ENCODE data around the gene DPYD. TPM values are rescaled to one million over a fixed set of nuclear protein-coding genes. Genes with fewer than 3 reads are reported as not detected.

DPYD gene
- total and polyA plus RNA-seq, 7 donors = 6.0 to 56.1 (median 40.2) TPM

GRCh38 chr1:97630281-97630680 is 290.6 kb downstream of the DPYD start:
- Histone ChIP-seq H3K4me3 (no peak overlapping the region), H3K4me1 (peaks cover 0 to 5% (median 2%) of the 10 kb centered on the region in 4 donors), H3K27me3 (no peaks in the 10 kb centered on the region), H3K27ac (no peak overlapping the region), H3K36me3 (no peaks in the 10 kb centered on the region), H3K9me3 (no peaks in the 10 kb centered on the region)
- TF ChIP-seq POLR2A (IDR thresholded peaks at IDR 0.05) = no peak
- TF ChIP-seq EP300 (IDR thresholded peaks at IDR 0.05) = no peak
- no peak for TF ChIP-seq POLR2AphosphoS5 (IDR thresholded peaks at IDR 0.05)
- TF ChIP-seq CTCF (IDR thresholded peaks at IDR 0.05) = no peak
- intact Hi-C loops (cut with DNase I) = no loop called here
- 65 to 67% methylated on average over 1 of the region's 1 CpG for WGBS, 2 donors
- no peak for DNase-seq

DNA sequence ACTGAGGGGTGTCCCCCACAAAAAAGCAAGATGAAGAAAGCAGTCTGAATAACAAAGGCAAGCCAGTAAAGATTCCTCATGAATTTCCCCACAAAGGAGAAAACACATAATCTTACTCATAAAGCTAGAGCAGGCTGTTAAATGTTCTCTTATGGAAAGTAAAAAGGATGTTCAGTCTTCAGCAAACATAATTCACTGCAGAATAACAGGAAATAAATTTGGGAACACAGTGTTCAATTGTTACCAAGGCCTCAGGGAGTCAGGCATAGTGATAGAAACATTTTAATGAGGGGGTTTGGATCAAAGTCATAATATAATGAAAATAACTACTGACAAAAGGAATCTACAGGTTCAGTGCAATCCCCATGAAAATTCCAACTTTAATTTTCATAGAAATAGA is 297.6 kb downstream of the DPYD start:
- peaks cover 0 to 5% (median 0%) of the 10 kb centered on the region in 4 donors for H3K4me1 ChIP-seq
- TF ChIP-seq CTCF (IDR thresholded peaks at IDR 0.05) (no peak), EP300 (IDR thresholded peaks at IDR 0.05) (no peak), POLR2AphosphoS5 (IDR thresholded peaks at IDR 0.05) (no peak), POLR2A (IDR thresholded peaks at IDR 0.05) (no peak)
- intact Hi-C loops (cut with DNase I) = no loop called here
- H3K27me3 ChIP-seq = no peaks in the 10 kb centered on the region
- no peak overlapping the region for H3K27ac ChIP-seq
- no peak for DNase-seq
- H3K9me3 ChIP-seq = no peaks in the 10 kb centered on the region
- no peaks in the 10 kb centered on the region for H3K36me3 ChIP-seq
- no peak overlapping the region for H3K4me3 ChIP-seq

DNA sequence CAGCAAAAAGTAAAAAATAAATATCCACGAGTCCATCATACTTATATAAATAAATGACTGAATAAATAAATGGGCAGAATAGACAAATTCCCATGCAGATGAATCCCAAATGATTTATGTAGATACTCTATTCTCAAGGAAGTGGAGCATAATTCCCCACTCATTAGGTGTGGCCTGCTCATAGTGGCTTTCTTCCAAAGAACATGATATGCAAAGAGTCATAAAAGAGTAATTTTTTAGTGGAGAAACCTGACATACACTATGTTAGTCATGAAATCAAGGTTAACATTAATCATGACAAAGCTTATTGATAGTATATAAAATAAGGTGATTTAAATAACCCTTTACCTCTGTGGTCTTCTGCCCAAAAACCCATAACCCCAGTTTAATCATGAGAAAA is 298.9 kb downstream of the DPYD start:
- no peaks in the 10 kb centered on the region for H3K9me3 ChIP-seq
- H3K27me3 ChIP-seq = no peaks in the 10 kb centered on the region
- H3K27ac ChIP-seq = no peak overlapping the region
- WGBS, 2 donors = 21 to 83% methylated on average over 1 of the region's 1 CpG
- no peak overlapping the region for H3K4me3 ChIP-seq
- TF ChIP-seq EP300 (IDR thresholded peaks at IDR 0.05) = no peak
- no peak for TF ChIP-seq POLR2AphosphoS5 (IDR thresholded peaks at IDR 0.05)
- TF ChIP-seq POLR2A (IDR thresholded peaks at IDR 0.05) = no peak
- no peak for TF ChIP-seq CTCF (IDR thresholded peaks at IDR 0.05)
- peaks cover 0 to 5% (median 0%) of the 10 kb centered on the region in 4 donors for H3K4me1 ChIP-seq
- no peaks in the 10 kb centered on the region for H3K36me3 ChIP-seq
- DNase-seq = no peak
- intact Hi-C loops (cut with DNase I) = no loop called here

GRCh38 chr1:97619706-97620105 is 301.1 kb downstream of the DPYD start:
- no peaks in the 10 kb centered on the region for H3K9me3 ChIP-seq
- 95% methylated on average over 2 of the region's 2 CpGs for WGBS, 2 donors
- H3K27me3 ChIP-seq = no peaks in the 10 kb centered on the region
- H3K36me3 ChIP-seq = no peaks in the 10 kb centered on the region
- intact Hi-C loops (cut with DNase I) = no loop called here
- TF ChIP-seq POLR2A (IDR thresholded peaks at IDR 0.05) = no peak
- no peak for TF ChIP-seq POLR2AphosphoS5 (IDR thresholded peaks at IDR 0.05)
- no peak for TF ChIP-seq EP300 (IDR thresholded peaks at IDR 0.05)
- no peak for TF ChIP-seq CTCF (IDR thresholded peaks at IDR 0.05)
- no peak overlapping the region for H3K4me3 ChIP-seq
- no peak overlapping the region for H3K27ac ChIP-seq
- H3K4me1 ChIP-seq = peaks cover 0 to 5% (median 0%) of the 10 kb centered on the region in 4 donors
- DNase-seq = no peak

DNA sequence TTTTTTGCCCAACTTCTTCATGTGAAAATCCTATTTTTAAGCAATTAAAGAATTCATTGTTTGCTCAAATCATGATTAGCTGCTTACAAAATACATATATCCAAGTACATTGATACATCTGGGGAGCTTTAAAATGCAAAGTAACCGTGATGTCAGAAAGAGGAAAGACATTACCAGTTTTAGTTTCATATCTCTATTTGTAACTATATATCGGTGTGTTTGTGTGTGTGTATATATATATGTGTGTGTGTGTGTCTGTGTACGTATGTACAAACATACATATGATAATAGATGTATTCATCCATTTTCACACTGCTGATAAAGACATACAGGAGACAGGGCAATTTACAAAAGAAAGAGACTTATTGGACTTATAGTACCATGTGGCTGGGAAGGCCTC is 310.1 kb downstream of the DPYD start:
- no peaks in the 10 kb centered on the region for H3K9me3 ChIP-seq
- DNase-seq = no peak
- no peaks in the 10 kb centered on the region for H3K4me1 ChIP-seq
- no peak overlapping the region for H3K27ac ChIP-seq
- TF ChIP-seq CTCF (IDR thresholded peaks at IDR 0.05) (no peak), POLR2A (IDR thresholded peaks at IDR 0.05) (no peak), POLR2AphosphoS5 (IDR thresholded peaks at IDR 0.05) (no peak), EP300 (IDR thresholded peaks at IDR 0.05) (no peak)
- H3K4me3 ChIP-seq = no peak overlapping the region
- intact Hi-C loops (cut with DNase I) = no loop called here
- H3K36me3 ChIP-seq = no peaks in the 10 kb centered on the region
- no peaks in the 10 kb centered on the region for H3K27me3 ChIP-seq
- 79 to 91% methylated on average over 3 of the region's 3 CpGs for WGBS, 2 donors

All from sigmoid colon (tissue), 7 donors.